ENCODE measurements around the gene CCDC187.

The CCDC187 gene

GRCh38 chr9:136203408-136204144 lies 100.3 kb downstream of the CCDC187 start:
- no peak for DNase-seq

GRCh38 chr9:136202454-136203407 lies 101.2 kb downstream of the CCDC187 start:
- no peak for DNase-seq

GRCh38 chr9:136201609-136202453 lies 102.1 kb downstream of the CCDC187 start:
- DNase-seq, result no peak

GRCh38 chr9:136201174-136201573 lies 102.7 kb downstream of the CCDC187 start:
- no peak for DNase-seq

- no peak for DNase-seq
These were observed 103.5 kb downstream of the CCDC187 start for GRCh38 chr9:136200424-136200823.
